ENCODE results near the gene FXYD4.
A peak's percentile ranks its signal among the peaks of the same experiment; 100 is the strongest.

Gene FXYD4

DNA sequence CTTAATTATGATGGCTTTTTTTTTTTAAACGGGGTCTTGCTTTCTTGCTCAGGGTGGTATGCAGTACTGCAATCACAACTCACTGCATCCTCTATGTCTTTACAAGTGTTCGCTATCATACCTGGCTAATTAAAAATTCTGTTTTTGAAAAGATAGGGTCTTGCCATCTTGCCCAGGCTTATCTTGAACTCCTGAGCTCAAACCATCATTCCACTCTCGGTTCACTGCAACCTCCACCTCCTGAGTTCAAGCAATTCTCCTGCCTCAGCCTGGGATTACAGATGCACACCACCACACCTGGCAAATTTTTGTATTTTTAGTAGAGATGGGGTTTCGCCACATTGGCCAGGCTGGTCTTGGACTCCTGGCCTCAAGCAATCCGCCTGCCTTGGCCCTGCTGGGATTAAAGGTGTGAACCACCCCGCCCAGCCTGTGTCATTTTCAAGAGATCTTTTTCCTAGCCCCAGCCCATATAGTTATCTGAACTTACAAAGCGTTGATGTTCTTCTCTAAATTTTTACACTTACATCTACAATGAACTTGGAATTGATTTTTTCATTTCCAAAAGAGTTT lies 31.5 kb downstream of the FXYD4 start:
- TF ChIP-seq, protein P1, sequence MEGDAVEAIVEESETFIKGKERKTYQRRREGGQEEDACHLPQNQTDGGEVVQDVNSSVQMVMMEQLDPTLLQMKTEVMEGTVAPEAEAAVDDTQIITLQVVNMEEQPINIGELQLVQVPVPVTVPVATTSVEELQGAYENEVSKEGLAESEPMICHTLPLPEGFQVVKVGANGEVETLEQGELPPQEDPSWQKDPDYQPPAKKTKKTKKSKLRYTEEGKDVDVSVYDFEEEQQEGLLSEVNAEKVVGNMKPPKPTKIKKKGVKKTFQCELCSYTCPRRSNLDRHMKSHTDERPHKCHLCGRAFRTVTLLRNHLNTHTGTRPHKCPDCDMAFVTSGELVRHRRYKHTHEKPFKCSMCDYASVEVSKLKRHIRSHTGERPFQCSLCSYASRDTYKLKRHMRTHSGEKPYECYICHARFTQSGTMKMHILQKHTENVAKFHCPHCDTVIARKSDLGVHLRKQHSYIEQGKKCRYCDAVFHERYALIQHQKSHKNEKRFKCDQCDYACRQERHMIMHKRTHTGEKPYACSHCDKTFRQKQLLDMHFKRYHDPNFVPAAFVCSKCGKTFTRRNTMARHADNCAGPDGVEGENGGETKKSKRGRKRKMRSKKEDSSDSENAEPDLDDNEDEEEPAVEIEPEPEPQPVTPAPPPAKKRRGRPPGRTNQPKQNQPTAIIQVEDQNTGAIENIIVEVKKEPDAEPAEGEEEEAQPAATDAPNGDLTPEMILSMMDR (conservative IDR thresholded peaks at IDR 0.05): no peak
- TF ChIP-seq ZFX (IDR thresholded peaks at IDR 0.05): no peak
- H3K27ac ChIP-seq: 0 out of 2 replicates have a peak overlapping the region, but pooled peaks have one; percentile 17

DNA sequence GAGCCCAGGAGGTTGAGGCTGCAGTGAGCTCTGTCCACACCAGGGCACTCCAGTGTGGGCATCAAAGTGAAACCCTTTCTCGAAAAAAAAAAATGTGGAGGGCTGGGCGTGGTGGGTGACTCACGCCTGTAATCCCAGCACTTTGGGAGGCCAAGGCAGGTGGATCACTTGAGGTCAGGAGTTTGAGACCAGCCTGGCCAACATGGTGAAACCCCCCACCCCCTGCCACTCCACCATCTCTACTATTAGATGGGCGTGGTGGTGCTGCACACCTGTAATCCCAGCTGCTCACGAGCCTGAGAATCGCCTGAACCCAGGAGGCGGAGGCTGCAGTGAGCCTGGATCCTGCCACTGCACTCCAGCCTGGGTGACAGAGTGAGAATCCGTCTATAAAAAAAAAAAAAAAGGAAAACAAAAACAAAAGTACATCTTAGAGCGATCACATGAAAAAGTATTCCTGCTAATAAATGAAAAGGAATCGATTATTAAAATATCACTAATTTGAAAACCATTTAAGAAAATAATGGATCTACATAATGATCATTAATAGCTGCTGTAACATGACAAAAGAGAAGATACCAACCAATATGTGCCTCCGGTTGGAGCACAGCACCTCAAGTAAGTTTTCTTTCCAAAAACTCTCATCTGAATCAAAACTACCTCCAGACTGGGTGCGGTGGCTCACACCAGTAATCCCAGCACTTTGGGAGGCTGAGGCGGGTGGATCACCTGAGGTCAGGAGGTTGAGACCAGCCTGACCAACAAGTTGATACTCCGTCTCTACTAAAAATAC lies 32.7 kb downstream of the FXYD4 start:
- H3K27ac ChIP-seq: peak overlapping the region; percentile 10
- TF ChIP-seq, protein P1 (conservative IDR thresholded peaks at IDR 0.05): no peak
- no peak for TF ChIP-seq ZFX (IDR thresholded peaks at IDR 0.05)

DNA sequence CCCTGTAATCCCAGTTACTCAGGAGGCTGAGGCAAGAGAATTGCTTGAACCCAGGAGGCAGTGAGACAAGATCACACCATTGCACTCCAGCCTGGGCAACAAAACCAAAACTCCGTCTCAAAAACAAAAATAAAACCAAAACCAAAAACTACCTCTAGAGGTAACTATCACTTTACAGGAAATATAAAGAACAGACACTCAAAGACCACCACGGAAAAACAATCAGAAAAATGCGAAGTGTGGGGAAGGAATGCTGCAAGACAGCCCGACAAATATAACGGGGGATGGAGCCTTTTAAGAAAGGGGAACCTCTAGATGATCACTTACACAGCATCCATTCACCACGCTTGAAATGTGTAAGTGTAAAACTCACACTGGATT lies 33.3 kb downstream of the FXYD4 start:
- H3K27ac ChIP-seq: peak overlapping the region; percentile 10
- TF ChIP-seq, protein P1 (conservative IDR thresholded peaks at IDR 0.05): no peak
- TF ChIP-seq ZFX (IDR thresholded peaks at IDR 0.05): no peak

DNA sequence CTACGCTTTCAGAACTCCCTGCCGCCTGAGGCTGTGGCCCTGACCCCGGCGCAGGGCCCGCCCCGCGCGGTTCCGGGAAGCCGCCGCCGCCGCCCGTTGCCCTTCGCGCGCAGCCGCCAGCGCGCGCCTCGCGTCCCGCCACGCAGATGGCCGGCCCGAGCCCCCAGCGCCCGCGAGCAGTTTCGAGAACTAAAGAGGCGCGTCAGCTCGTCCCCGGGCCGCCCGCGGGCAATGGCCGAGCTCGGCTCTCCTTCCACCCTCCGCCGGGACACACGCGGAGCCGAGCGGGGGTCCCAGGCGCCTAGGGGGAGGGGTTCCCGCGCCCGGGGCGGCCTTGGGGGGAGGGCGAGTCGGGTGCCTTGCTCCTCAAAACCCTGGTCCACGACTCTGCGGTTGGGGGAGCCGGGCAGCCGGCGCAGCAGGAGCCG lies 35.7 kb downstream of the FXYD4 start:
- TF ChIP-seq, protein P1 (conservative IDR thresholded peaks at IDR 0.05): no peak
- peak; percentile 64 for TF ChIP-seq ZFX (IDR thresholded peaks at IDR 0.05)

DNA sequence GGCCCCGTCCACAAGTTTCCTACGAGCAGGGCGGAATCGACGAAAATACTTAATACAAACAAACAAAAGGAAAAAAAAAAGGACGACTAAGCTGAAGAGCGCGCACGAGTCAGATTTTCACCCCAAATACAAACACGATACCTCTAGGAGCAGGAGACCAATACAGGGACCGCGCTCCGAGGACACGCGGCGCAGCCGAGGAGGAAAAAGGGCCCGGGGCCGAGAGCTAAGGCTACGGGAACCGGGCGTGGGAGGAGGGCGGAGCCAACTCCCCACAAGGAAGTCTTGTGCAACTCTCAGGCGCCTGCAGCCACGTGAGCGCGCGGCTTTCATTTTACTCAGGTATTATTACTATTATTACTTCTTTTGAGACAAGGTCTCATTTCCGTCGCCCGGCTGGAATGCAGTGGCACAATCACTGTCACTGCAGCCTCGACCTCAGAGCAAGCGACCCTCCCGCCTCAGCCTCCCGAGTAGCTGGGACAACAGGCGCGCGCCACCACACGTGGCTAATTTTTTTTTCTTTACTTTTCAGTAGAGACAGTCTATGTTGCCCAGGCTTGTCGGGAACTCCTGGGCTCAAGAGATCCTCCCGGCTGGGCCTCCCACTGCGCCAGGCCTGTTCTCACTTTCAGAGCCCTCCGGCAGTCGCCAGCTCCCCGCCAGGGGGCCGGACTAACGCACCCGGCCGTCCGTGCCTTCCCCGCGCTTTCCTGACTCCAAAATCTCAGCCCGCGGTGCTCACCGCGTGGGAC lies 36.3 kb downstream of the FXYD4 start:
- H3K27ac ChIP-seq: peak overlapping the region; percentile 99
- TF ChIP-seq, protein P1 (conservative IDR thresholded peaks at IDR 0.05): no peak
- peak; percentile 4; the same call in 1 of the 2 replicates for TF ChIP-seq ZFX (IDR thresholded peaks at IDR 0.05)

More for the DNA sequence above, 35.7 kb downstream of the FXYD4 start:
- peak overlapping the region; percentile 99 for H3K27ac ChIP-seq

DNA sequence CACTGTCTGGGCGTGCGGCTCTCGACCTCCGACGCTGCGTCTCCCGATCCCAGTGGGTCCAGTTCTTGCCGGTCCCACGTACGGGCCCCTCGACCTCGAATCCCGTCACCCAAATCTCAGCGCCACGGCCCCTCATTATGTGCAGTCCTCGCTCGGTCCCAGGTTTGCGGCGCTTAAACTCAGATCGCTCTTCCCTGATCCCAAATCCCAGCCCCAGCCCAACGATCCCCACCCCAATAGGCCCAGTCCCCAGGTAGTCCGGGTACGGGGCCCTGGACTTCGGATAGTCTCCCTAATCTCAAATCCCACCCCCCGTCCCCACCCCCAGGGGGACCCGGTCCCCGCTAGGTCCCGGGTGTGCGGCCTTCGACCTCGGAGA lies 36.9 kb downstream of the FXYD4 start:
- TF ChIP-seq, protein P1 (conservative IDR thresholded peaks at IDR 0.05): no peak
- no peak for TF ChIP-seq ZFX (IDR thresholded peaks at IDR 0.05)
- H3K27ac ChIP-seq: peak overlapping the region; percentile 99

All from C4-2B (cell line).